Vagina (tissue), 2 donors: Measurements from ENCODE around the gene GUCY1A1. TPM values are rescaled to one million over a fixed set of nuclear protein-coding genes. Genes with fewer than 3 reads are reported as not detected.

Experiments
- DNase-seq, 2 donors: peaks; one replicate each; pipeline ENCODE4 v3.0.0-alpha.2; 2017; ENCODE audit errors: extremely low spot score in 2 of 2
- H3K27ac ChIP-seq: fragments of 200-600 bp; sonication (generic); one replicate; pipeline ENCODE4 v1.5.1; 2019
- H3K27me3 ChIP-seq: fragments of 200-600 bp; sonication (generic); one replicate; pipeline ENCODE4 v1.5.1; 2019
- H3K36me3 ChIP-seq, 2 donors: fragments of 200-600 bp; sonication (generic); one replicate each; pipeline ENCODE4 v1.5.1; 2017 to 2019
- H3K4me1 ChIP-seq: fragments of 200-600 bp; sonication (generic); one replicate; pipeline ENCODE4 v1.5.1; 2019
- H3K4me3 ChIP-seq, 2 donors: fragments of 200-600 bp; sonication (generic); 1 replicate in 1 of 2; 2 replicates in 1 of 2; pipeline ENCODE4 v1.5.1; 2016 to 2019
- H3K9me3 ChIP-seq: fragments of 200-600 bp; sonication (generic); one replicate; pipeline ENCODE4 v1.5.1; 2019
- CTCF ChIP-seq, 3 experiments: fragments of 450-650 bp in 2 of 3; fragments of 200-600 bp in 1 of 3; sonication (generic) in 1 of 3; IDR thresholded peaks; one replicate each; pipeline ENCODE4 v1.5.1; 2017 to 2019; ENCODE audit warnings: antibody characterized with exemption in 3 of 3, mild to moderate bottlenecking in 2 of 3, moderate library complexity in 2 of 3
- POLR2A ChIP-seq, 2 donors: fragments of 450-650 bp; IDR thresholded peaks; one replicate each; pipeline ENCODE4 v1.6.1; 2017; ENCODE audit warnings: antibody characterized with exemption in 2 of 2, mild to moderate bottlenecking in 2 of 2, moderate library complexity in 2 of 2
- POLR2AphosphoS5 ChIP-seq, 2 donors: sonication (generic); formaldehyde crosslinking; IDR thresholded peaks; one replicate each; pipeline ENCODE4 v1.9.0; 2017; ENCODE audit warnings: antibody characterized with exemption in 2 of 2, mild to moderate bottlenecking in 2 of 2, low read depth in 1 of 2; ENCODE audit not compliant: insufficient read depth in 1 of 2
- intact Hi-C: fragments of 100-400 bp; cut with DNase I; formaldehyde crosslinking; loops from one replicate; pipeline ENCODE4 v1.15.1; 2023
- total RNA-seq: library from RNA; depleted of rRNA; stranded (reverse); fragments of >200 nt; gene quantifications from one replicate; pipeline ENCODE4 v1.2.3, GENCODE V29; 2016

Gene GUCY1A1
- total RNA-seq, 1 donor from 2014 or later: 21.6 TPM

- no peak for DNase-seq
- Histone ChIP-seq H3K4me1 (peaks cover 14% of the 10 kb centered on the region), H3K36me3 (no peaks in the 10 kb centered on the region), H3K27ac (no peak overlapping the region), H3K4me3 (no peak overlapping the region), H3K27me3 (no peaks in the 10 kb centered on the region), H3K9me3 (no peaks in the 10 kb centered on the region)
- TF ChIP-seq POLR2A (IDR thresholded peaks at IDR 0.05) (no peak), CTCF (IDR thresholded peaks at IDR 0.05) (no peak), POLR2AphosphoS5 (IDR thresholded peaks at IDR 0.05; ENCODE audit: insufficient read depth in 1 of 2, low read depth in 1 of 2) (no peak)
- intact Hi-C loops: no loop called here
Measured at GRCh38 chr4:155638195-155638965, 28.3 kb upstream of the GUCY1A1 start.

DNA sequence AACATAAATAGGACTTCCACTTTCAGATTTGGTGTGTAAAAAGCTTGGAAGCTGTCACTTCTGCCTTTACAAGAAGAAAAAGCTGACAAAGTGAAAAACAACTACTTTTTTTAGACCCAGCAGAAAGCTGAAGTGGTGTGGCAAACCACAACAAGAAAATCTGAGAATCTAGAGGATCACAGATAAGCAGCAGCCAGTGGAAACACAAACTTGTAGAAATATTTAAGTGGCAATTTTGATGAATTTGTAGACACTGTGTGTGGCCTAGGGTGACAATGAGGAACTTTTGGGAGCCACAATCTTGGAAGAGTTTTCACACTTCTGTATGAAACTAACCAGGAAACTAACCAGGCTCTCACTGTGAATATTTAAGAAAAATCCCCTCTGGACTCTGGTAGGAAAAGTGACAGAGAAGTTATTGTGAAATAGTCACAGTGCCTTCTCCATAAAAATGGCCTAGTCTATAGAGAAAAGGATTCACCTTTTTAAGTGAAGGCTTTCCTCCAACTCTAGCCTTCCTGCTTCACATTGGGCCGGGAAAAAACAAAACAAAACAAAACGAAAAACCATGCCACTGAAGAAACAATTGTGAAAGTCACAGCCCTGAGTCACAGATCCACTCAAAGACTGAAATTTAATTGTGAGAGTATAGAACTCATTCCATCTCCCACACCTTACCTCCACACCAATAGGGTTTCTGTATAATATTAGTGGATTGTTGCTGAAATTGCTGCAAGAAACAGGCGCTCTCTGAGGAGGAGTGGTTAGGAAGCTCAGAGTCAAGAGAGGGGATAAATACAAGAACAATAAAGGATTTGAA, 26.7 kb upstream of the GUCY1A1 start:
- no peak overlapping the region for H3K27ac ChIP-seq
- intact Hi-C loops: no loop called here

DNA sequence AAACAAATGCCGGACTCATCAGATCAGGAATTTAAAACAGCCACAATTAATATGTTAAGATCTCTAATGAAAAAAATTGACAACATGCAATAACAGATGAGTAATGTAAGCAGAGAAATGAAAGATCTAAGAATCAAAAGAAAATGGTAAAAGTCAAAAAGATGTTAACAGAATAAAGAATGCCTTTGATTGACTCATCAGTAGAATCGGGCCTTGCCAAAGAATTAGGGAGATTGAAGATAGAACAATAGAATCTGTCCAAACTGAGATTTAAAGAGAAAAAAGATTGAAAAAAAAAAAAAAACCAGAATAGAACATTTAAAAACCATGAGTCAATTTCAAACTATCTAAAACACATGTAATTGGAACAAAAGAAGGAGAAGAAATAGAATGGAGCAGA, 25.9 kb upstream of the GUCY1A1 start:
- intact Hi-C loops: no loop called here
- TF ChIP-seq POLR2A (IDR thresholded peaks at IDR 0.05) (no peak), CTCF (IDR thresholded peaks at IDR 0.05) (no peak), POLR2AphosphoS5 (IDR thresholded peaks at IDR 0.05; ENCODE audit: insufficient read depth in 1 of 2, low read depth in 1 of 2) (no peak)

More for the DNA sequence above, 26.7 kb upstream of the GUCY1A1 start:
- Histone ChIP-seq H3K27me3 (no peaks in the 10 kb centered on the region), H3K9me3 (no peaks in the 10 kb centered on the region), H3K4me1 (peaks cover 14% of the 10 kb centered on the region), H3K4me3 (no peak overlapping the region), H3K36me3 (no peaks in the 10 kb centered on the region)
- TF ChIP-seq CTCF (IDR thresholded peaks at IDR 0.05) (no peak), POLR2A (IDR thresholded peaks at IDR 0.05) (no peak), POLR2AphosphoS5 (IDR thresholded peaks at IDR 0.05; ENCODE audit: insufficient read depth in 1 of 2, low read depth in 1 of 2) (no peak)
- DNase-seq: no peak

DNA sequence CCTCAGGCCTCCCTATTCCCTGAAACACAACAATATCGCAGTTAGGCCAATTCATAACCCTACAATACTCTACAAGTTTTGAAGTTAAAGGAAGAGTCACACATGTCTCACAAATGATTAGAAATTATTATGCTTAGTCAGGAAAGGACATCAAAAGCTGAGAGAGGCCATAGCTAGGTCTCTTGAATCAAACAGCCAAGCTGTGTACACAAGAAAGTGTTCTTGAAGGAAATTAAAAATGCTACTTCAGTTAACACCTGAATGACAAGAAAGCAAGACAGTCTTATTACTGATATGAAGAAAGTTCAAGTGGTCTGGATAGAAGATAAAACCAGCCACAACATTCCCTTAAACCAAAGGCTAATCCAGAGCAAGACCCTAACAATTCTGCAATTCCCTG, 23.6 kb upstream of the GUCY1A1 start:
- no peak for TF ChIP-seq POLR2AphosphoS5 (IDR thresholded peaks at IDR 0.05; ENCODE audit: insufficient read depth in 1 of 2, low read depth in 1 of 2)
- no peak for TF ChIP-seq CTCF (IDR thresholded peaks at IDR 0.05)
- no peak for TF ChIP-seq POLR2A (IDR thresholded peaks at IDR 0.05)
- intact Hi-C loops: no loop called here
- H3K36me3 ChIP-seq: no peaks in the 10 kb centered on the region
- no peaks in the 10 kb centered on the region for H3K27me3 ChIP-seq
- H3K4me1 ChIP-seq: peaks cover 14% of the 10 kb centered on the region
- no peaks in the 10 kb centered on the region for H3K9me3 ChIP-seq
- no peak for DNase-seq
- H3K4me3 ChIP-seq: no peak overlapping the region
- H3K27ac ChIP-seq: no peak overlapping the region

More for the DNA sequence above, 25.9 kb upstream of the GUCY1A1 start:
- no peak for DNase-seq
- Histone ChIP-seq H3K4me3 (no peak overlapping the region), H3K27ac (no peak overlapping the region), H3K27me3 (no peaks in the 10 kb centered on the region), H3K36me3 (no peaks in the 10 kb centered on the region), H3K9me3 (no peaks in the 10 kb centered on the region), H3K4me1 (peaks cover 14% of the 10 kb centered on the region)
